Renal cortical epithelial cell (primary cell): ENCODE measurements around the gene ATF5. TPM values are rescaled to one million over a fixed set of nuclear protein-coding genes. Genes with fewer than 3 reads are reported as not detected.

Experiments
- DNase-seq: peaks from one replicate; pipeline ENCODE4 v3.0.0-alpha.2; 2011; ENCODE audit warnings: low read depth
- total RNA-seq: library from RNA; depleted of rRNA; stranded (reverse); fragments of >200 nt; gene quantifications from 2 replicates; pipeline ENCODE4 v1.2.3, GENCODE V29; 2014

Gene ATF5
- total RNA-seq, 1 donor from 2014 or later = 8.7 TPM

GRCh38 chr19:49894879-49895565, 34.0 kb upstream of the ATF5 start:
- no peak for DNase-seq

- DNase-seq = no peak
Observed at GRCh38 chr19:49895566-49896297, 33.3 kb upstream of the ATF5 start.

GRCh38 chr19:49896863-49897621, 32.0 kb upstream of the ATF5 start, which contains the start of gene IL4I1:
Gene IL4I1, minus strand, starts transcription at chr19:49896887. Its CDS starts 727 bp downstream, at chr19:49896160.
- peak; percentile 90 for DNase-seq

GRCh38 chr19:49904136-49904535, 24.9 kb upstream of the ATF5 start:
- no peak for DNase-seq

- no peak for DNase-seq
Observed at GRCh38 chr19:49906879-49907564, 22.0 kb upstream of the ATF5 start.

GRCh38 chr19:49907745-49908446, 21.1 kb upstream of the ATF5 start:
- no peak for DNase-seq

GRCh38 chr19:49908480-49909420, 20.3 kb upstream of the ATF5 start:
- DNase-seq = no peak

GRCh38 chr19:49910179-49910578, 18.8 kb upstream of the ATF5 start:
- DNase-seq = no peak

GRCh38 chr19:49911381-49912145, 17.4 kb upstream of the ATF5 start:
- DNase-seq = no peak

GRCh38 chr19:49912965-49913685, 15.9 kb upstream of the ATF5 start:
- DNase-seq = no peak

GRCh38 chr19:49913720-49914119, 15.3 kb upstream of the ATF5 start:
- DNase-seq = no peak

GRCh38 chr19:49915271-49915670, 13.7 kb upstream of the ATF5 start:
- no peak for DNase-seq

- no peak for DNase-seq
Observed at GRCh38 chr19:49916839-49917733, 11.9 kb upstream of the ATF5 start.

- DNase-seq = no peak
Observed at GRCh38 chr19:49918089-49918488, 10.9 kb upstream of the ATF5 start.

- no peak for DNase-seq
Observed at GRCh38 chr19:49920624-49921363, 8.2 kb upstream of the ATF5 start.

- DNase-seq = peak; percentile 66
Observed at GRCh38 chr19:49921871-49922795, 6.9 kb upstream of the ATF5 start.
